Breast epithelium (tissue), 3 donors: ENCODE measurements around the gene ATG101.

ENCODE experiments used
- POLR2A ChIP-seq: fragments of 450-650 bp; IDR thresholded peaks from one replicate; pipeline ENCODE4 v1.6.1; 2016; ENCODE audit warnings: antibody characterized with exemption, mild to moderate bottlenecking, moderate library complexity
- TF ChIP-seq, protein P1 (sequence below), 3 donors: fragments of 450-650 bp; IDR thresholded peaks; one replicate each; pipeline ENCODE4 v1.5.1; 2016 to 2017; ENCODE audit warnings: antibody characterized with exemption in 3 of 3, mild to moderate bottlenecking in 3 of 3, moderate library complexity in 3 of 3

DNA sequence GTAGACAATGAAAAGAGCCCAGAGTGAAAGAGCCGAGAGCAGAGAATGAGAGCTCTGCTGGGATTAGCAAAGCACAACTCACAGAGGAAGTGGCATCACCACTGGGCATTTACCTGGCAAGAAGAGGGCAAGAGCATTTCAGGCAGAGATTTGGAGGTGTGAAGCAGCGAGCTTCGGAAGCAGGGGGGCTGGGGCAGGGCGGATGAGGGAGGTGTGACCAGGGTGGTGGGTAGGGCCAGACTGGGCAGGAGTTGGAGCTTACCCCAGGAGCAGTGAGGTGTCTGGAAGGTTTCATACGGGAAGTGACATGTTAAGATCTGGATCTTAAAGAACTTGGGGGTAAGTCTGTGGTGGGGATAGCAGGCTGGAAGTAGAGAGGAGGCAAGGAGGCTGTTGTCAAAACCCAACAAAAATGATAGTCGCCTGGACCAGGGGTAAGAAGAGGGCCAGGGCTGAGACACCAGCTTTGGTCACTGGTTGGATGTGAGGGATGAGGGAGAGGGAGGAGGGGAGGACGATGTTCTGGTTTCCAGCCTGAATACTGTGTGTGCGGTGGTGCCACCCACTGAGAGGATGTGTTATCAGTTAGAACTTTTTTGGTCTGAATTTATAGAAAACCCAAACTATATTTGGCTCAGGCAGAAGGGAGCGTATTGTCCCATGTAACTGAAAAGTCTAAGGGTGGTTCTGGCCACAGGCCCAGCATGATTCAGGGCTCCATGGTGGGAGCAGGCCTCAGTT is 14.9 kb downstream of the ATG101 start:
- TF ChIP-seq, protein P1, sequence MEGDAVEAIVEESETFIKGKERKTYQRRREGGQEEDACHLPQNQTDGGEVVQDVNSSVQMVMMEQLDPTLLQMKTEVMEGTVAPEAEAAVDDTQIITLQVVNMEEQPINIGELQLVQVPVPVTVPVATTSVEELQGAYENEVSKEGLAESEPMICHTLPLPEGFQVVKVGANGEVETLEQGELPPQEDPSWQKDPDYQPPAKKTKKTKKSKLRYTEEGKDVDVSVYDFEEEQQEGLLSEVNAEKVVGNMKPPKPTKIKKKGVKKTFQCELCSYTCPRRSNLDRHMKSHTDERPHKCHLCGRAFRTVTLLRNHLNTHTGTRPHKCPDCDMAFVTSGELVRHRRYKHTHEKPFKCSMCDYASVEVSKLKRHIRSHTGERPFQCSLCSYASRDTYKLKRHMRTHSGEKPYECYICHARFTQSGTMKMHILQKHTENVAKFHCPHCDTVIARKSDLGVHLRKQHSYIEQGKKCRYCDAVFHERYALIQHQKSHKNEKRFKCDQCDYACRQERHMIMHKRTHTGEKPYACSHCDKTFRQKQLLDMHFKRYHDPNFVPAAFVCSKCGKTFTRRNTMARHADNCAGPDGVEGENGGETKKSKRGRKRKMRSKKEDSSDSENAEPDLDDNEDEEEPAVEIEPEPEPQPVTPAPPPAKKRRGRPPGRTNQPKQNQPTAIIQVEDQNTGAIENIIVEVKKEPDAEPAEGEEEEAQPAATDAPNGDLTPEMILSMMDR (IDR thresholded peaks at IDR 0.05): no peak
- TF ChIP-seq POLR2A: no peak
